T-cell (primary cell): ENCODE measurements around the gene B3GNT9. TPM values are rescaled to one million over a fixed set of nuclear protein-coding genes. Genes with fewer than 3 reads are reported as not detected.

ENCODE experiments used
- ATAC-seq, 4 experiments: fragments of 200-7000 bp in 3 of 4; fragments of 150-1000 bp in 1 of 4; cut with Tn5 transposase; replicated peaks in 1 of 4; 1 replicate in 3 of 4; 2 replicates in 1 of 4; pipeline ENCODE4 v1.10.0; 2021; ENCODE audit warnings: moderate library complexity in 3 of 4, mild to moderate bottlenecking in 2 of 4, moderate number of reproducible peaks in 1 of 4
- CTCF ChIA-PET, 2 donors: fragments of 300-600 bp; sonication (Branson Sonifier 250); formaldehyde crosslinking; loops; one replicate each; lab custom pipeline; 2022; ENCODE audit warnings: antibody characterized with exemption in 2 of 2; lab: Charles Lee
- POLR2A ChIA-PET, 2 donors: fragments of 300-600 bp; sonication (Branson Sonifier 250); formaldehyde crosslinking; loops; one replicate each; lab custom pipeline; 2022; ENCODE audit warnings: antibody characterized with exemption in 2 of 2; lab: Charles Lee
- DNase-seq, 35 experiments: peaks; one replicate each; pipeline versions ENCODE4 v3.0.0 to v3.0.0-alpha.2; 2013 to 2023
- H3K27ac ChIP-seq: one replicate; pipeline ENCODE4 v1.5.1; 2013; ENCODE audit warnings: low read length
- H3K27me3 ChIP-seq, 2 experiments: replicated peaks in 1 of 2; 1 replicate in 1 of 2; 2 replicates in 1 of 2; pipeline versions ENCODE4 v1.6.1 to v1.7.0; 2013; ENCODE audit warnings: low read length in 1 of 2, mixed read lengths in 1 of 2; ENCODE audit not compliant: control insufficient read depth in 2 of 2, insufficient read depth in 2 of 2; ENCODE audit errors: extremely low read depth in 1 of 2
- H3K36me3 ChIP-seq, 2 donors: 1 replicate in 1 of 2; 2 replicates in 1 of 2; pipeline versions ENCODE4 v1.6.1 to v1.7.0; 2013; ENCODE audit warnings: low read length in 1 of 2; ENCODE audit not compliant: control insufficient read depth in 2 of 2, insufficient read depth in 1 of 2; ENCODE audit errors: extremely low read depth in 1 of 2
- H3K4me1 ChIP-seq, 2 experiments: 1 replicate in 1 of 2; 2 replicates in 1 of 2; pipeline versions ENCODE4 v1.6.1 to v1.7.0; 2013; ENCODE audit warnings: low read length in 2 of 2, mixed read lengths in 1 of 2; ENCODE audit not compliant: insufficient read depth in 2 of 2, control insufficient read depth in 1 of 2; ENCODE audit errors: extremely low read depth in 1 of 2
- H3K4me3 ChIP-seq, 2 donors: 1 replicate in 1 of 2; 2 replicates in 1 of 2; pipeline versions ENCODE4 v1.5.1 to v1.7.0; 2013; ENCODE audit warnings: mild to moderate bottlenecking in 2 of 2, low read length in 1 of 2, moderate library complexity in 1 of 2; ENCODE audit not compliant: control insufficient read depth in 1 of 2; ENCODE audit errors: extremely low read depth in 1 of 2
- H3K9me3 ChIP-seq: 2 replicates; pipeline ENCODE4 v1.7.0; 2013
- H3K27ac Mint-ChIP-seq, 2 donors: one replicate each; pipeline ENCODE4 v1.8.0; 2020 to 2021; ENCODE audit warnings: mild to moderate bottlenecking in 2 of 2, mixed read lengths in 2 of 2
- H3K27me3 Mint-ChIP-seq, 2 donors: one replicate each; pipeline ENCODE4 v1.8.0; 2021 to 2022; ENCODE audit warnings: mixed read lengths in 2 of 2
- H3K36me3 Mint-ChIP-seq: one replicate; pipeline ENCODE4 v1.8.0; 2021; ENCODE audit warnings: mixed read lengths
- H3K4me1 Mint-ChIP-seq, 3 donors: one replicate each; pipeline ENCODE4 v1.8.0; 2020 to 2022; ENCODE audit warnings: mixed read lengths in 3 of 3, mild to moderate bottlenecking in 1 of 3
- H3K4me3 Mint-ChIP-seq, 3 donors: one replicate each; pipeline ENCODE4 v1.8.0; 2020 to 2022; ENCODE audit warnings: mild to moderate bottlenecking in 3 of 3, mixed read lengths in 3 of 3, moderate library complexity in 3 of 3
- H3K9me3 Mint-ChIP-seq, 3 donors: one replicate each; pipeline ENCODE4 v1.8.0; 2020 to 2022; ENCODE audit warnings: mixed read lengths in 3 of 3
- WGBS: methylation state at CpG from one replicate; pipeline ENCODE4 v1.1.5; 2013; ENCODE audit warnings: missing lambda C conversion rate; ENCODE audit not compliant: insufficient coverage; 5-methylcytosine and 5-hydroxymethylcytosine counted together
- total RNA-seq, 35 experiments: library from RNA in 6 of 35; stranded (reverse) in 6 of 35; fragments of 120-200 nt in 1 of 35; gene quantifications; one replicate each; pipeline versions ENCODE4 v1.2.1 to v1.2.4 and lab custom pipeline; 2013 to 2026

B3GNT9 gene, protein sequence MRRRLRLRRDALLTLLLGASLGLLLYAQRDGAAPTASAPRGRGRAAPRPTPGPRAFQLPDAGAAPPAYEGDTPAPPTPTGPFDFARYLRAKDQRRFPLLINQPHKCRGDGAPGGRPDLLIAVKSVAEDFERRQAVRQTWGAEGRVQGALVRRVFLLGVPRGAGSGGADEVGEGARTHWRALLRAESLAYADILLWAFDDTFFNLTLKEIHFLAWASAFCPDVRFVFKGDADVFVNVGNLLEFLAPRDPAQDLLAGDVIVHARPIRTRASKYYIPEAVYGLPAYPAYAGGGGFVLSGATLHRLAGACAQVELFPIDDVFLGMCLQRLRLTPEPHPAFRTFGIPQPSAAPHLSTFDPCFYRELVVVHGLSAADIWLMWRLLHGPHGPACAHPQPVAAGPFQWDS
- total RNA-seq = 1 to 10 TPM; 3.0 to 9.5 (median 4.9) TPM
- total RNA-seq (2013) = 5.3 TPM
- total RNA-seq (lab: John Stamatoyannopoulos, UW) = 1.1 to 14.2 (median 5.6) reads per million in 29 experiments

GRCh38 chr16:67150833-67151396 lies at the start of gene B3GNT9:
B3GNT9 (minus strand) TSS chr16:67150998; CDS start chr16:67150485, 513 bp downstream.
- Mint-ChIP-seq H3K27ac (peak within 1 kb of the TSS; percentile 57 to 61), H3K27me3 (peaks cover 3 to 5% of the 10 kb centered on the region in 2 donors)
- peaks cover 2 to 42% of the 10 kb centered on the region in 2 experiments for H3K4me1 ChIP-seq

GRCh38 chr16:67200491-67200890 lies 49.7 kb upstream of the B3GNT9 start:
- Histone ChIP-seq H3K9me3 (no peaks in the 10 kb centered on the region), H3K27me3 (no peaks in the 10 kb centered on the region), H3K27ac (no peak overlapping the region), H3K4me1 (peaks cover 0 to 15% of the 10 kb centered on the region in 2 experiments), H3K4me3 (no peak overlapping the region), H3K36me3 (peaks cover 27 to 62% of the 10 kb centered on the region in 2 donors)
- no peaks in the 10 kb centered on the region for H3K9me3 Mint-ChIP-seq
- 94% methylated on average over 8 of the region's 8 CpGs for WGBS
- CTCF ChIA-PET = no interaction called here
- peaks cover 19% of the 10 kb centered on the region for H3K36me3 Mint-ChIP-seq
- H3K27me3 Mint-ChIP-seq = no peaks in the 10 kb centered on the region
- DNase-seq (no peak), ATAC-seq (no peak)
- POLR2A ChIA-PET = no interaction called here
- H3K4me3 Mint-ChIP-seq = no peak overlapping the region
- peaks cover 13 to 18% (median 16%) of the 10 kb centered on the region in 3 donors for H3K4me1 Mint-ChIP-seq
- H3K27ac Mint-ChIP-seq = no peak overlapping the region

More at GRCh38 chr16:67150833-67151396, at the start of gene B3GNT9:
- ChIA-PET CTCF (interaction anchor here in 1 of 2 donors (1.0 kb wide), 1 partner anchor 24 kb away, joined by 3 read pairs; no protein-coding TSS in a partner anchor), POLR2A (interaction anchor here in 1 of 2 donors (0.6 to 0.7 kb wide), 2 partner anchors 85 to 261 kb away, joined by 5 to 9 read pairs; no protein-coding TSS in a partner anchor)
- ATAC-seq (peak; percentile 29 to 46 (median 38)), DNase-seq (peak in 2 of 35 experiments; percentile 25 to 43)
- 8% methylated on average over 33 of the region's 34 CpGs for WGBS
- Histone ChIP-seq H3K27ac (no peak within 1 kb of the TSS), H3K27me3 (peaks cover 0 to 22% of the 10 kb centered on the region in 2 experiments), H3K9me3 (no peaks in the 10 kb centered on the region), H3K36me3 (peaks cover 0 to 11% of the 10 kb centered on the region in 2 donors), H3K4me3 (peak within 1 kb of the TSS; percentile 11 to 57)
- Mint-ChIP-seq H3K9me3 (no peaks in the 10 kb centered on the region), H3K36me3 (peaks cover 27% of the 10 kb centered on the region), H3K4me1 (peaks cover 31 to 33% (median 32%) of the 10 kb centered on the region in 3 donors), H3K4me3 (peak within 1 kb of the TSS; percentile 71 to 79 (median 76))

- H3K9me3 Mint-ChIP-seq = no peaks in the 10 kb centered on the region
- H3K36me3 ChIP-seq = peaks cover 30 to 69% of the 10 kb centered on the region in 2 donors
- 92% methylated on average over 20 of the region's 22 CpGs for WGBS
- no peaks in the 10 kb centered on the region for H3K9me3 ChIP-seq
- H3K27ac Mint-ChIP-seq = no peak overlapping the region
- ChIA-PET POLR2A (no interaction called here), CTCF (no interaction called here)
- no peak for ATAC-seq
- peaks cover 14 to 24% (median 16%) of the 10 kb centered on the region in 3 donors for H3K4me1 Mint-ChIP-seq
- no peak overlapping the region for H3K4me3 Mint-ChIP-seq
- no peak for DNase-seq
- no peak overlapping the region for H3K27ac ChIP-seq
- no peaks in the 10 kb centered on the region for H3K27me3 ChIP-seq
- H3K36me3 Mint-ChIP-seq = peaks cover 20% of the 10 kb centered on the region
- no peak overlapping the region for H3K4me3 ChIP-seq
- H3K4me1 ChIP-seq = peaks cover 0 to 21% of the 10 kb centered on the region in 2 experiments
- no peaks in the 10 kb centered on the region for H3K27me3 Mint-ChIP-seq
These were observed 49.0 kb upstream of the B3GNT9 start for GRCh38 chr16:67199808-67200198.

- Histone ChIP-seq H3K27me3 (no peaks in the 10 kb centered on the region), H3K27ac (no peak within 1 kb of the TSS), H3K36me3 (peaks cover 31 to 75% of the 10 kb centered on the region in 2 donors), H3K9me3 (no peaks in the 10 kb centered on the region), H3K4me3 (no peak within 1 kb of the TSS), H3K4me1 (peaks cover 0 to 27% of the 10 kb centered on the region in 2 experiments)
- ChIA-PET CTCF (no interaction called here), POLR2A (no interaction called here)
- WGBS = 97% methylated on average over 33 of the region's 61 CpGs
- Mint-ChIP-seq H3K4me1 (peaks cover 17 to 29% (median 17%) of the 10 kb centered on the region in 3 donors), H3K27ac (peak within 1 kb of the TSS in 1 of 2 donors; percentile 31), H3K4me3 (no peak within 1 kb of the TSS), H3K9me3 (no peaks in the 10 kb centered on the region), H3K36me3 (peaks cover 20% of the 10 kb centered on the region), H3K27me3 (no peaks in the 10 kb centered on the region)
- ATAC-seq = peak in 1 of 4 experiments; percentile 33
- DNase-seq = no peak
These were observed 48.4 kb upstream of the B3GNT9 start, which contains the start of gene ELMO3 for GRCh38 chr16:67199011-67199807. ELMO3 (plus strand) TSS chr16:67199131; CDS start chr16:67199327, 196 bp downstream.

GRCh38 chr16:67198238-67198734 lies 47.5 kb upstream of the B3GNT9 start:
- Mint-ChIP-seq H3K4me1 (peaks cover 26 to 38% (median 27%) of the 10 kb centered on the region in 3 donors), H3K27me3 (no peaks in the 10 kb centered on the region), H3K27ac (peak overlapping the region in 1 of 2 donors; percentile 31), H3K4me3 (no peak overlapping the region), H3K36me3 (peaks cover 23% of the 10 kb centered on the region), H3K9me3 (no peaks in the 10 kb centered on the region)
- ChIA-PET CTCF (interaction anchor here in 1 of 2 donors (0.9 to 1.2 kb wide), 2 partner anchors 20 to 41 kb away, joined by 3 to 4 read pairs; no protein-coding TSS in a partner anchor), POLR2A (no interaction called here)
- ATAC-seq (peak in 2 of 4 experiments; percentile 38 to 53), DNase-seq (peak in 2 of 35 experiments; percentile 28 to 30)
- Histone ChIP-seq H3K4me1 (peaks cover 0 to 37% of the 10 kb centered on the region in 2 experiments), H3K4me3 (no peak overlapping the region), H3K36me3 (peaks cover 27 to 76% of the 10 kb centered on the region in 2 donors), H3K9me3 (no peaks in the 10 kb centered on the region), H3K27me3 (no peaks in the 10 kb centered on the region), H3K27ac (no peak overlapping the region)
- 93% methylated on average over 4 of the region's 12 CpGs for WGBS
